Measurements from ENCODE around the gene COBLL1.

GRCh38 chr2:164808776-164809175 lies 32.8 kb downstream of the COBLL1 start:
- no peak for TF ChIP-seq POLR2A (IDR thresholded peaks at IDR 0.05; ENCODE audit: low read depth, low read length)
- TF ChIP-seq RCOR1 (IDR thresholded peaks at IDR 0.05; ENCODE audit: insufficient replicate concordance, low read length): no peak
- TF ChIP-seq CTCF (conservative IDR thresholded peaks at IDR 0.05; ENCODE audit: low read depth, low read length): no peak
- TF ChIP-seq RAD21 (IDR thresholded peaks at IDR 0.05; ENCODE audit: low read length): no peak
- TF ChIP-seq SMC3 (IDR thresholded peaks at IDR 0.05; ENCODE audit: low read depth, low read length): no peak
- no peak for TF ChIP-seq FOS (IDR thresholded peaks at IDR 0.05; ENCODE audit: low read depth, low read length)
